Measurements from ENCODE around the gene CLDN9. TPM values are rescaled to one million over a fixed set of nuclear protein-coding genes. Genes with fewer than 3 reads are reported as not detected.

Gene CLDN9
- total and polyA plus RNA-seq, 2 experiments from 2014 or later, result 0.09 TPM; not detected in 1

GRCh38 chr16:3044708-3045107 is 32.0 kb downstream of the CLDN9 start:
- H3K9me3 ChIP-seq (ENCODE audit: low read depth), result no peaks in the 10 kb centered on the region
- H3K9ac ChIP-seq, result no peak overlapping the region
- H3K36me3 ChIP-seq (ENCODE audit: low read depth), result no peaks in the 10 kb centered on the region
- no peak for DNase-seq
- H3F3A ChIP-seq (ENCODE audit: insufficient read depth), result no peaks in the 10 kb centered on the region
- no peaks in the 10 kb centered on the region for H3K9me2 ChIP-seq (ENCODE audit: insufficient read depth)
- in situ Hi-C loops (cut with MboI), result no loop called here
- H2AFZ ChIP-seq, result no peak overlapping the region
- H3K4me1 ChIP-seq (ENCODE audit: insufficient read depth), result no peaks in the 10 kb centered on the region
- WGBS, 2 experiments (ENCODE audit: low coverage in 1 of 2, low lambda C conversion rate in 2 of 2, missing lambda C conversion rate in 2 of 2), result 91 to 92% methylated on average over 6 of the region's 6 CpGs
- H3K27ac ChIP-seq, result no peak overlapping the region
- no peak overlapping the region for H3K4me3 ChIP-seq
- H3K4me2 ChIP-seq (ENCODE audit: unreplicated experiment), result no peak overlapping the region
- TF ChIP-seq EZH2 (IDR thresholded peaks at IDR 0.05; ENCODE audit: insufficient read depth, poor library complexity, severe bottlenecking), result no peak
- 0 out of 2 replicates have a peak, but pooled peaks have one; percentile 7 for TF ChIP-seq EZH2phosphoT487 (IDR thresholded peaks at IDR 0.05; ENCODE audit: insufficient read depth, low read depth)
- no peaks in the 10 kb centered on the region for H4K20me1 ChIP-seq (ENCODE audit: insufficient read depth)
- no peaks in the 10 kb centered on the region for H3K79me2 ChIP-seq (ENCODE audit: insufficient read depth)
- peaks cover 32% of the 10 kb centered on the region for H3K27me3 ChIP-seq (replicated peaks; ENCODE audit: insufficient read depth)

GRCh38 chr16:3045758-3046640 is 33.3 kb downstream of the CLDN9 start, which contains the start of gene MMP25:
Gene MMP25, plus strand, starts transcription at chr16:3046561. Its CDS starts 357 bp downstream, at chr16:3046918.
- H4K20me1 ChIP-seq (ENCODE audit: insufficient read depth), result no peaks in the 10 kb centered on the region
- in situ Hi-C loops (cut with MboI), result no loop called here
- H3K4me1 ChIP-seq (ENCODE audit: insufficient read depth), result no peaks in the 10 kb centered on the region
- H3K9ac ChIP-seq, result peak within 1 kb of the TSS; percentile 36; the same call in 1 of the 2 replicates
- peaks cover 37% of the 10 kb centered on the region for H3K27me3 ChIP-seq (replicated peaks; ENCODE audit: insufficient read depth)
- TF ChIP-seq EZH2 (IDR thresholded peaks at IDR 0.05; ENCODE audit: insufficient read depth, poor library complexity, severe bottlenecking) (peak; percentile 90), EZH2phosphoT487 (IDR thresholded peaks at IDR 0.05; ENCODE audit: insufficient read depth, low read depth) (0 out of 2 replicates have a peak, but pooled peaks have one; percentile 42)
- no peak within 1 kb of the TSS for H3K27ac ChIP-seq
- 1 to 2% methylated on average over 54 to 81 of the region's 86 CpGs for WGBS, 2 experiments (ENCODE audit: low coverage in 1 of 2, low lambda C conversion rate in 2 of 2, missing lambda C conversion rate in 2 of 2)
- H3K9me2 ChIP-seq (ENCODE audit: insufficient read depth), result no peaks in the 10 kb centered on the region
- H3K9me3 ChIP-seq (ENCODE audit: low read depth), result no peaks in the 10 kb centered on the region
- no peaks in the 10 kb centered on the region for H3K36me3 ChIP-seq (ENCODE audit: low read depth)
- peak within 1 kb of the TSS; percentile 84 for H3K4me2 ChIP-seq (ENCODE audit: unreplicated experiment)
- H3K4me3 ChIP-seq, result peak within 1 kb of the TSS; percentile 70
- H3F3A ChIP-seq (ENCODE audit: insufficient read depth), result no peaks in the 10 kb centered on the region
- no peaks in the 10 kb centered on the region for H3K79me2 ChIP-seq (ENCODE audit: insufficient read depth)
- peak; percentile 34 for DNase-seq
- peak within 1 kb of the TSS; percentile 70 for H2AFZ ChIP-seq

DNA sequence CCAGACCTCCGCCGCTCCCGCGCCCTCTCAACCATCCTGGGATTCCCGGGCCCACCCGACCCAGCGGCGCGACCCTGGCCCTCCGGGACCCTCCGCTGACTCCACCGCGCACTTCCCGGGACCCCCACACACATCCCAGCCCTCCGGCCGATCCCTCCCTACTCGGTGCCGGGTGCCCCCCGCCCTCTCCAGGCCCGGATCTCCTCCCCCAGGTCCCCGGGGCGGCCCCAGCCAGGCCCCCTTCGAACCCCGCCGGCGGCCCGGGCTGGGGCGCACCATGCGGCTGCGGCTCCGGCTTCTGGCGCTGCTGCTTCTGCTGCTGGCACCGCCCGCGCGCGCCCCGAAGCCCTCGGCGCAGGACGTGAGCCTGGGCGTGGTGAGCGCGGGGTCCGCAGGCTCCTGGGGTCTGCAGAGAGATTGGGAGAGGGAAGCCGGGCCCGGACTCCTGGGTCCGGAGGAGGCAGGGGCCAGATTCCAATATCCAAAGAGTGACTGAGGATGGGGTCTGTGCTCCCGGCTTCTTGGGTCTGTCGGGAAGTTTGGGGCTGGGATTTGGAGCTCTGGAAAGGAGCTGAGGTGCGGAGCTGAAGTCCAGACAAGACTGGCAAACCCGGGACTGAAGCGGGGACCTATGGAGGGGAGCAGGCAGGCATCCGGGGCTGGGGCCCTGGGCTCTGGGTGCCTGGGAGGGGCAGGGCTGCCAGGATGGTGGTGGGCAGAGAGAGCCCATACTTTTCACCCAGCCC is 34.1 kb downstream of the CLDN9 start:
- no peak overlapping the region for H3K27ac ChIP-seq
- no peak overlapping the region for H3K9ac ChIP-seq
- H3K4me3 ChIP-seq, result peak overlapping the region; percentile 70; the same call in 1 of the 2 replicates
- WGBS, 2 experiments (ENCODE audit: low coverage in 1 of 2, low lambda C conversion rate in 2 of 2, missing lambda C conversion rate in 2 of 2), result 4 to 8% methylated on average over 20 to 49 of the region's 54 CpGs
- H3K4me2 ChIP-seq (ENCODE audit: unreplicated experiment), result peak overlapping the region; percentile 84
- H3K4me1 ChIP-seq (ENCODE audit: insufficient read depth), result no peaks in the 10 kb centered on the region
- no peaks in the 10 kb centered on the region for H3F3A ChIP-seq (ENCODE audit: insufficient read depth)
- H3K9me2 ChIP-seq (ENCODE audit: insufficient read depth), result no peaks in the 10 kb centered on the region
- peaks cover 37% of the 10 kb centered on the region for H3K27me3 ChIP-seq (replicated peaks; ENCODE audit: insufficient read depth)
- TF ChIP-seq EZH2 (IDR thresholded peaks at IDR 0.05; ENCODE audit: insufficient read depth, poor library complexity, severe bottlenecking) (peak; percentile 89), EZH2phosphoT487 (IDR thresholded peaks at IDR 0.05; ENCODE audit: insufficient read depth, low read depth) (peak; percentile 70)
- in situ Hi-C loops (cut with MboI), result no loop called here
- H3K36me3 ChIP-seq (ENCODE audit: low read depth), result no peaks in the 10 kb centered on the region
- no peaks in the 10 kb centered on the region for H3K79me2 ChIP-seq (ENCODE audit: insufficient read depth)
- no peaks in the 10 kb centered on the region for H4K20me1 ChIP-seq (ENCODE audit: insufficient read depth)
- no peak overlapping the region for H2AFZ ChIP-seq
- peak; percentile 17 for DNase-seq
- no peaks in the 10 kb centered on the region for H3K9me3 ChIP-seq (ENCODE audit: low read depth)

DNA sequence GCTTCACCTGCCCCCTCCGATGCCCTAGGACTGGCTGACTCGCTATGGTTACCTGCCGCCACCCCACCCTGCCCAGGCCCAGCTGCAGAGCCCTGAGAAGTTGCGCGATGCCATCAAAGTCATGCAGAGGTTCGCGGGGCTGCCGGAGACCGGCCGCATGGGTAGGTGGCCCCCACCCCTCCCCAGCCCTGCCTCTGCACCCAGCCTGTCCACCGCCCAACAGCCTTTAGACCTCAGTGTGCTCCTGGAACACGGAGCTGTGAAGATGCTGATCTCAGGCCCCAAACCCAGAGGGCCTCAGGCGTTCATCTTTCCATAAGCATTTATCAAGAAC is 34.6 kb downstream of the CLDN9 start:
- no peak for DNase-seq
- Histone ChIP-seq H3K4me3 (no peak overlapping the region), H2AFZ (no peak overlapping the region), H3K27ac (no peak overlapping the region), H3K79me2 (ENCODE audit: insufficient read depth) (no peaks in the 10 kb centered on the region), H3K4me2 (ENCODE audit: unreplicated experiment) (no peak overlapping the region), H3K36me3 (ENCODE audit: low read depth) (no peaks in the 10 kb centered on the region), H3K9ac (no peak overlapping the region), H3K4me1 (ENCODE audit: insufficient read depth) (no peaks in the 10 kb centered on the region), H4K20me1 (ENCODE audit: insufficient read depth) (no peaks in the 10 kb centered on the region), H3K9me3 (ENCODE audit: low read depth) (no peaks in the 10 kb centered on the region), H3K27me3 (replicated peaks; ENCODE audit: insufficient read depth) (peaks cover 37% of the 10 kb centered on the region), H3K9me2 (ENCODE audit: insufficient read depth) (no peaks in the 10 kb centered on the region), H3F3A (ENCODE audit: insufficient read depth) (no peaks in the 10 kb centered on the region)
- in situ Hi-C loops (cut with MboI), result no loop called here
- 20 to 63% methylated on average over 3 to 9 of the region's 13 CpGs for WGBS, 2 experiments (ENCODE audit: low coverage in 1 of 2, low lambda C conversion rate in 2 of 2, missing lambda C conversion rate in 2 of 2)
- TF ChIP-seq EZH2 (IDR thresholded peaks at IDR 0.05; ENCODE audit: insufficient read depth, poor library complexity, severe bottlenecking) (no peak), EZH2phosphoT487 (IDR thresholded peaks at IDR 0.05; ENCODE audit: insufficient read depth, low read depth) (no peak)

Measured in GM23248 (cell line).